Mucosa of descending colon (tissue), 3 donors: ENCODE results near the gene INSRR. TPM values are rescaled to one million over a fixed set of nuclear protein-coding genes. Genes with fewer than 3 reads are reported as not detected.

Experiments
- ATAC-seq: fragments of 200-7000 bp; cut with Tn5 transposase; one replicate; pipeline ENCODE4 v1.9.1; 2020; ENCODE audit warnings: mild to moderate bottlenecking, moderate library complexity
- DNase-seq, 3 donors: peaks; one replicate each; pipeline ENCODE4 v3.0.0-alpha.2; 2020
- H3K36me3 ChIP-seq: fragments of 200-600 bp; one replicate; pipeline ENCODE4 v1.8.0; 2021; ENCODE audit warnings: low read depth, mild to moderate bottlenecking
- H3K4me1 ChIP-seq: fragments of 200-600 bp; one replicate; pipeline ENCODE4 v1.8.0; 2021; ENCODE audit warnings: low read depth, mild to moderate bottlenecking
- H3K4me3 ChIP-seq: fragments of 200-600 bp; one replicate; pipeline ENCODE4 v1.8.0; 2021; ENCODE audit warnings: mild to moderate bottlenecking
- H3K9me3 ChIP-seq: fragments of 200-600 bp; one replicate; pipeline ENCODE4 v1.8.0; 2021; ENCODE audit warnings: mild to moderate bottlenecking
- intact Hi-C, 2 donors: fragments of 100-400 bp; cut with DNase I in 1 of 2; cut with micrococcal nuclease in 1 of 2; formaldehyde crosslinking; loops; one replicate each; pipeline versions ENCODE4 v1.11.0 to v1.11.1; 2022; cut with DNase I, micrococcal nuclease
- total RNA-seq, 3 donors: library from RNA; stranded (reverse); fragmentation: NEBNext Ultra II Directional in 2 of 3; extraction: Animal tissue kit (Norgen Biotek cat#: 25700) in 2 of 3; gene quantifications; one replicate each; pipeline versions ENCODE4 v1.2.1 to v1.2.4, GENCODE V29; 2021 to 2023
- TF ChIP-seq, protein P1 (sequence below): fragments of 200-600 bp; IDR thresholded peaks from one replicate; pipeline ENCODE4 v1.8.0; 2022; ENCODE audit warnings: antibody characterized with exemption, mild to moderate bottlenecking
- donor health status: DM: no; HTN: no; CAD: no; lungs with moderate emphysema.
- donor health status: DM: no; HTN: no; CAD: no.
- donor health status: DM: no; HTN: yes; CAD: no.

INSRR gene
- total RNA-seq, 3 donors from 2014 or later = 0.06 to 0.09 TPM; not detected in 1

DNA sequence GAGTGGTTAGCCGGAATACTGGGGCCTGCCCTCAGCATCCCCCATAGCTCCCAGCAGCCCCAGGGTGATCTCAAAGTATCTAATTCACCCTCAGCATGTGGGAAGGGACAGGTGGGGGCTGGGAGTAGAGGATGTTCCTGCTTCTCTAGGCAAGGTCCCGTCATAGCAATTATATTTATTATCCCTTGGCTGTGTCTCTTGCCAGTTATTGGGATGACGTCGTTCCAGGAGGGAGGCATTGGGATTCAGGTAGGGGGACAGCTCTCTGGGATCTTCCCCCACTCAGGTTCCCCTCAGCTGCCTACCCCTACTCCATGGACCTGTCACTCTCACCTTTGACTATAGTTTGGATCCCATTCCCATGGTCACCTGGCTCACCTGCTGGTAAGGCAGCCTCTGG lies 22.7 kb upstream of the INSRR start:
- TF ChIP-seq, protein P1, sequence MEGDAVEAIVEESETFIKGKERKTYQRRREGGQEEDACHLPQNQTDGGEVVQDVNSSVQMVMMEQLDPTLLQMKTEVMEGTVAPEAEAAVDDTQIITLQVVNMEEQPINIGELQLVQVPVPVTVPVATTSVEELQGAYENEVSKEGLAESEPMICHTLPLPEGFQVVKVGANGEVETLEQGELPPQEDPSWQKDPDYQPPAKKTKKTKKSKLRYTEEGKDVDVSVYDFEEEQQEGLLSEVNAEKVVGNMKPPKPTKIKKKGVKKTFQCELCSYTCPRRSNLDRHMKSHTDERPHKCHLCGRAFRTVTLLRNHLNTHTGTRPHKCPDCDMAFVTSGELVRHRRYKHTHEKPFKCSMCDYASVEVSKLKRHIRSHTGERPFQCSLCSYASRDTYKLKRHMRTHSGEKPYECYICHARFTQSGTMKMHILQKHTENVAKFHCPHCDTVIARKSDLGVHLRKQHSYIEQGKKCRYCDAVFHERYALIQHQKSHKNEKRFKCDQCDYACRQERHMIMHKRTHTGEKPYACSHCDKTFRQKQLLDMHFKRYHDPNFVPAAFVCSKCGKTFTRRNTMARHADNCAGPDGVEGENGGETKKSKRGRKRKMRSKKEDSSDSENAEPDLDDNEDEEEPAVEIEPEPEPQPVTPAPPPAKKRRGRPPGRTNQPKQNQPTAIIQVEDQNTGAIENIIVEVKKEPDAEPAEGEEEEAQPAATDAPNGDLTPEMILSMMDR = no peak
- Histone ChIP-seq H3K9me3 (no peaks in the 10 kb centered on the region), H3K4me1 (no peaks in the 10 kb centered on the region), H3K4me3 (no peak overlapping the region), H3K36me3 (no peaks in the 10 kb centered on the region)
- no peak for DNase-seq
- ATAC-seq = no peak
- intact Hi-C loops = no loop called here

DNA sequence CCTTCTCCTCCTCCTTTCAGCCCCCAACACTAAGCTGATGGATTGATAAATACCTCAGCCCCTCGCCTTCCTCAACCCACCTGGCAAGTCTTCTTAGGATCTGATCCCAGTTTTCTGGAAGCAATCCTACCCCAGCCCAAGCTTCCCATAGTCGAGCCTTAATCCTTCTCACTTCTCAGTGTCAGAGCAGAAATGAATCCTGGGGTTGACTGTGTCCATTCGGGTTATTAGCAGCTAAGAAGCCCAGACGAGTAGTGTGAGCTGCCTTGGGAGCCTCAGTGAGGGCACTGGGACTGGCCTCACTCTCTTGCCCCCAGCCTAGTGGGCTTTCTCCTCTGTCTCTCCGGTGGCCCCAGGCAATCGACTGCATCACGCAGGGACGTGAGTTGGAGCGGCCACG lies 22.2 kb upstream of the INSRR start:
- Histone ChIP-seq H3K4me3 (no peak overlapping the region), H3K36me3 (no peaks in the 10 kb centered on the region), H3K4me1 (no peaks in the 10 kb centered on the region), H3K9me3 (no peaks in the 10 kb centered on the region)
- ATAC-seq (no peak), DNase-seq (no peak)
- intact Hi-C loops = no loop called here
- TF ChIP-seq, protein P1 = no peak

DNA sequence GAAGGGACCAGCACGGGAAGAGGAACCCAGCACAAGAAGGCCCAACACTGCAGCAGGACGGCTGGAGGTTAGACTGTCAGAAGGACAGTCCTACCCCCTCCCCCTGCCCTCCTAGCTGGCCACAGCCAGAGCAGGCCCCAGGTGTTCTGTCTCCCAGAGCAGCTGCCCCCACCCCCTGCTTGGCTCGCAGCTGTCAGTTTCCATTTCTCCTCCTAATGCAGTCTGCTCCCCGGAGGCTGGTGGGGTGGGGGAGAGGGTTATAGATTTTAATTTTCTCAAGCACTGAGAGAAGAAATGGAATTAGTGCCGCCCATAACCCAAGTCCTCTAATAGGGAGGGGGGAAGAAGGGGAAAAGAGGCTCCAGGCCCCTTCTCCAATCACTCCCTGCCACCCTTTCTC lies 21.6 kb upstream of the INSRR start:
- Histone ChIP-seq H3K4me1 (no peaks in the 10 kb centered on the region), H3K4me3 (no peak overlapping the region), H3K9me3 (no peaks in the 10 kb centered on the region), H3K36me3 (no peaks in the 10 kb centered on the region)
- intact Hi-C loops = no loop called here
- DNase-seq (no peak), ATAC-seq (peak; percentile 6)
- TF ChIP-seq, protein P1 = no peak

DNA sequence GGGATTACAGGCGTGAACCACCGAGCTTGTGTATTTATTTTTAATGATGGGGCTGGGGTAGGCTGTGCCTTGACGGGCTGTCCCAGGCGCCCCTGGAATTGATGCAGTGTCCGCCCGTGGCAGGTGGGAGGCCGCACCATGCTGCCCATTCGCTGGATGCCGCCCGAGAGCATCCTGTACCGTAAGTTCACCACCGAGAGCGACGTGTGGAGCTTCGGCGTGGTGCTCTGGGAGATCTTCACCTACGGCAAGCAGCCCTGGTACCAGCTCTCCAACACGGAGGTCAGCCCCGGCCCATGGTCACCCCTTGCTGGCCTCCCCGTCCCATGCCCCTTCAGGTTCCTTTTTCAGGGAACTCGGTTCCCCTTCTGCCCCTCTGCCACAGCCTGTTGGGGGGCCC lies 21.0 kb upstream of the INSRR start:
- no peaks in the 10 kb centered on the region for H3K9me3 ChIP-seq
- TF ChIP-seq, protein P1 = no peak
- intact Hi-C loops = no loop called here
- no peak for ATAC-seq
- H3K36me3 ChIP-seq = no peaks in the 10 kb centered on the region
- no peak overlapping the region for H3K4me3 ChIP-seq
- DNase-seq = no peak
- no peaks in the 10 kb centered on the region for H3K4me1 ChIP-seq

DNA sequence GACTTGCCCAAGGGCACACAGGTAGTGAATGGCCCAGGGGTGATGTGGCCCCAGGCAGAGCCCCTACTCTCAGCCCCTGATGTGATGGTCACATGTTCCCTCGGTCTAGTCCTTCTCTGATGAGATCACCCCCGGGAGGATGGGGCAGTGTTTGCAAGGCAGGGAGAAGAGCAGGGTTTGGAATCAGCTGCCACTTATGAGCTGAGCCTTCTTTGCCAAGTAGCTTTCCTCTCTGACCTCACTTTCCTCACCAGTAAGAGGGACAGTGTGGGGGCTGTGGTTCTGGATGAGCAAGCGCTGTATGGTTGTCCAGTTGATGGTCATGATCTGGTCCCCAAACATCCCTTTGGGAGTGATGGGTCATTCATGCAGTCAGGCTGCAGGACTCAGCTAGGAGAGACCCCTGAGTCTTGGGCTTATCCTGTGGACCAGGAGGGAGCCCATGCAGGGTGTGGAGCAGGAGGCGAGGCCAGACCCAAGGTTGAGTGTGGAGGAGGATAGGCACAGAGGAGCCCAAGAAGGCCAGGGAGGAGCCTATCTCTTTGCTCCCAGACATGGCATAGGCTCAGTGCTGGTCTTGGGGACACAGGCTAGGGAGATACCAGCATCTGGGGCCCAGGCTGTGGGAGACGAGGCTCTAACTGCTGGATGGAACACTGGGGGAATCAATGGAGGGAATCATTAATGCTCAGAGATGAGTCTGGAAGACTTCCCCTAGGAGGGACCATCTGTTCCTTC lies 18.7 kb upstream of the INSRR start:
- Histone ChIP-seq H3K4me1 (no peaks in the 10 kb centered on the region), H3K4me3 (no peak overlapping the region), H3K9me3 (no peaks in the 10 kb centered on the region), H3K36me3 (no peaks in the 10 kb centered on the region)
- intact Hi-C loops = no loop called here
- no peak for ATAC-seq
- TF ChIP-seq, protein P1 = no peak
- DNase-seq = no peak

DNA sequence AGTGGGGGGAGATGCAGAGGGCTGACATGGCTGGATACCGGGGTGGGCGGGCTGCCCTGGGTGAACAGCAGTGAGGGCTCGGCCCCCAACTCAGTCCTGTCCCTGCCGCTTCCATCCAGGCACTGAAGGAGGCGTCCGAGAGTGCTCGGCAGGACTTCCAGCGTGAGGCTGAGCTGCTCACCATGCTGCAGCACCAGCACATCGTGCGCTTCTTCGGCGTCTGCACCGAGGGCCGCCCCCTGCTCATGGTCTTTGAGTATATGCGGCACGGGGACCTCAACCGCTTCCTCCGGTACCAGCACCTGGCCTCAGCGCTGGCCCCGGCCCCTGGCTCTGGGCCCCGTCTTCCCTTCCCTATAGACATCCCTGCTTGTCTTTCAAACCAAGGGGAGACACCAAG lies 17.4 kb upstream of the INSRR start:
- Histone ChIP-seq H3K4me1 (no peaks in the 10 kb centered on the region), H3K4me3 (no peak overlapping the region), H3K36me3 (no peaks in the 10 kb centered on the region), H3K9me3 (no peaks in the 10 kb centered on the region)
- TF ChIP-seq, protein P1 = no peak
- ATAC-seq (no peak), DNase-seq (no peak)
- intact Hi-C loops = no loop called here
